ENCODE data around the gene DDX39B.

The DDX39B gene

DNA sequence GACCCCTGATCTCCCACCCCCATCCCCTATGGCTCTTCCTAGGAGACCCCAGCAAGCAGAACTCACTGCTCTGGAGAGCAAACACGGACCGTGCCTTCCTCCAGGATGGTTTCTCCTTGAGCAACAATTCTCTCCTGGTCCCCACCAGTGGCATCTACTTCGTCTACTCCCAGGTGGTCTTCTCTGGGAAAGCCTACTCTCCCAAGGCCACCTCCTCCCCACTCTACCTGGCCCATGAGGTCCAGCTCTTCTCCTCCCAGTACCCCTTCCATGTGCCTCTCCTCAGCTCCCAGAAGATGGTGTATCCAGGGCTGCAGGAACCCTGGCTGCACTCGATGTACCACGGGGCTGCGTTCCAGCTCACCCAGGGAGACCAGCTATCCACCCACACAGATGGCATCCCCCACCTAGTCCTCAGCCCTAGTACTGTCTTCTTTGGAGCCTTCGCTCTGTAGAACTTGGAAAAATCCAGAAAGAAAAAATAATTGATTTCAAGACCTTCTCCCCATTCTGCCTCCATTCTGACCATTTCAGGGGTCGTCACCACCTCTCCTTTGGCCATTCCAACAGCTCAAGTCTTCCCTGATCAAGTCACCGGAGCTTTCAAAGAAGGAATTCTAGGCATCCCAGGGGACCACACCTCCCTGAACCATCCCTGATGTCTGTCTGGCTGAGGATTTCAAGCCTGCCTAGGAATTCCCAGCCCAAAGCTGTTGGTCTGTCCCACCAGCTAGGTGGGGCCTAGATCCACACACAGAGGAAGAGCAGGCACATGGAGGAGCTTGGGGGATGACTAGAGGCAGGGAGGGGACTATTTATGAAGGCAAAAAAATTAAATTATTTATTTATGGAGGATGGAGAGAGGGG is 31.7 kb upstream of the DDX39B start:
- TF ChIP-seq, protein P1, sequence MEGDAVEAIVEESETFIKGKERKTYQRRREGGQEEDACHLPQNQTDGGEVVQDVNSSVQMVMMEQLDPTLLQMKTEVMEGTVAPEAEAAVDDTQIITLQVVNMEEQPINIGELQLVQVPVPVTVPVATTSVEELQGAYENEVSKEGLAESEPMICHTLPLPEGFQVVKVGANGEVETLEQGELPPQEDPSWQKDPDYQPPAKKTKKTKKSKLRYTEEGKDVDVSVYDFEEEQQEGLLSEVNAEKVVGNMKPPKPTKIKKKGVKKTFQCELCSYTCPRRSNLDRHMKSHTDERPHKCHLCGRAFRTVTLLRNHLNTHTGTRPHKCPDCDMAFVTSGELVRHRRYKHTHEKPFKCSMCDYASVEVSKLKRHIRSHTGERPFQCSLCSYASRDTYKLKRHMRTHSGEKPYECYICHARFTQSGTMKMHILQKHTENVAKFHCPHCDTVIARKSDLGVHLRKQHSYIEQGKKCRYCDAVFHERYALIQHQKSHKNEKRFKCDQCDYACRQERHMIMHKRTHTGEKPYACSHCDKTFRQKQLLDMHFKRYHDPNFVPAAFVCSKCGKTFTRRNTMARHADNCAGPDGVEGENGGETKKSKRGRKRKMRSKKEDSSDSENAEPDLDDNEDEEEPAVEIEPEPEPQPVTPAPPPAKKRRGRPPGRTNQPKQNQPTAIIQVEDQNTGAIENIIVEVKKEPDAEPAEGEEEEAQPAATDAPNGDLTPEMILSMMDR (IDR thresholded peaks at IDR 0.05) = no peak

DNA sequence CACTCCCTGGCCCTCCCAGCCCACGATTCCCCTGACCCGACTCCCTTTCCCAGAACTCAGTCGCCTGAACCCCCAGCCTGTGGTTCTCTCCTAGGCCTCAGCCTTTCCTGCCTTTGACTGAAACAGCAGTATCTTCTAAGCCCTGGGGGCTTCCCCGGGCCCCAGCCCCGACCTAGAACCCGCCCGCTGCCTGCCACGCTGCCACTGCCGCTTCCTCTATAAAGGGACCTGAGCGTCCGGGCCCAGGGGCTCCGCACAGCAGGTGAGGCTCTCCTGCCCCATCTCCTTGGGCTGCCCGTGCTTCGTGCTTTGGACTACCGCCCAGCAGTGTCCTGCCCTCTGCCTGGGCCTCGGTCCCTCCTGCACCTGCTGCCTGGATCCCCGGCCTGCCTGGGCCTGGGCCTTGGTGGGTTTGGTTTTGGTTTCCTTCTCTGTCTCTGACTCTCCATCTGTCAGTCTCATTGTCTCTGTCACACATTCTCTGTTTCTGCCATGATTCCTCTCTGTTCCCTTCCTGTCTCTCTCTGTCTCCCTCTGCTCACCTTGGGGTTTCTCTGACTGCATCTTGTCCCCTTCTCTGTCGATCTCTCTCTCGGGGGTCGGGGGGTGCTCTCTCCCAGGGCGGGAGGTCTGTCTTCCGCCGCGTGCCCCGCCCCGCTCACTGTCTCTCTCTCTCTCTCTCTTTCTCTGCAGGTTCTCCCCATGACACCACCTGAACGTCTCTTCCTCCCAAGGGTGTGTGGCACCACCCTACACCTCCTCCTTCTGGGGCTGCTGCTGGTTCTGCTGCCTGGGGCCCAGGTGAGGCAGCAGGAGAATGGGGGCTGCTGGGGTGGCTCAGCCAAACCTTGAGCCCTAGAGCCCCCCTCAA is 30.5 kb upstream of the DDX39B start, which contains the start of gene LTA:
Gene LTA, plus strand, starts transcription at position 249 of the 871 bp plus-strand sequence. Its CDS starts 454 bp downstream, at position 703.
- TF ChIP-seq, protein P1 (IDR thresholded peaks at IDR 0.05) = no peak

DNA sequence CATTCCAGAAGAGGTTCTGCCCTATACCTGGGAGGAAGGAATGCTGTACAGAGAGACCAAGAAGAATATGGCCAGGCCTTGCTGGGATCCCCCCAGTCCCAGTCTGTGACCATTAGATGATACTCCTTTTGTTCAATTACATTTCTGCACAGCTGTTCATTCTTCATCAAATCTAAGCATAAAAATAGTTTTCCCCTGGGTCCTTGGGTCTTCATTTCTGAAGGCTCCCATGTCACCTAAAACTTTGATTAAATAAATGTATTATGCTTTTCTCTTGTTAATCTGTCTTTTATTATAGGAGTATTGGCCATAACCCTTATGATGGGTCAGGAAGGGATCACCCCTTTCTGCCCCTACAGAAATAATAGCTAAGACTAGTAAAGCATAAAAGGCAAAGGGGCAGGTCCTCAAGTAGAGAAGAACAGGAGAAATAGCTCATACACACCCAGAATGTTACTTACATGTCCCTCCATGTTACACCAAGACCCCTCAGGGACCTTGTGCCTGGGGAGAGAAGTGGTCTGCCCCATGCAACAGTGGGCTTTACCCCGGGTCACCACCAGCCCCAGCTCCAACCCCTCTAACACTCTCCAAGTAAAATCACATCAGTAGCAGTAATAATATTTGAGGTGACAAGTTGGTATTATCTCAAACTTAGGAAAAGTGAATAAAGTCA is 28.2 kb upstream of the DDX39B start:
- TF ChIP-seq, protein P1 (IDR thresholded peaks at IDR 0.05) = no peak

DNA sequence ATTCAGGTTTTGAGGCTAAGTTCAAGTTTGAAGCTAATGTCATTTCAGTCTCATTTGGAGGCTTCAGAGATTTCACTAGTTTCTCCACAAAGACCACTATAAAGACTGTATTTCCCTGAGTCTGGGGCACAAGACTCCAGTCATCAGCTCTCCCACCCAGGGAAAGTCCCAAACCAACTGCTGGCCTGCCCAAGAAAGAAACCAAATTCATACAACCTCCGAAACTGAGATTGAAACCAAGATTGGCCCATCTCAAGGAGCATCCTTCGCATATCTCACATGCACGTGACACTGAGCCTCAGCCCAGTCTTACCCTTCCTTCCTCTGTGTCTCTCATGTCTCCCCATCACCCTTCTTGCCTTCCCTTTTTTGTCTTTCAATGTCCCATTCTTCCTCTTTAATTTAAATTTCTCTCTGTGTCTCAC is 26.7 kb upstream of the DDX39B start:
- TF ChIP-seq, protein P1 (IDR thresholded peaks at IDR 0.05) = no peak

DNA sequence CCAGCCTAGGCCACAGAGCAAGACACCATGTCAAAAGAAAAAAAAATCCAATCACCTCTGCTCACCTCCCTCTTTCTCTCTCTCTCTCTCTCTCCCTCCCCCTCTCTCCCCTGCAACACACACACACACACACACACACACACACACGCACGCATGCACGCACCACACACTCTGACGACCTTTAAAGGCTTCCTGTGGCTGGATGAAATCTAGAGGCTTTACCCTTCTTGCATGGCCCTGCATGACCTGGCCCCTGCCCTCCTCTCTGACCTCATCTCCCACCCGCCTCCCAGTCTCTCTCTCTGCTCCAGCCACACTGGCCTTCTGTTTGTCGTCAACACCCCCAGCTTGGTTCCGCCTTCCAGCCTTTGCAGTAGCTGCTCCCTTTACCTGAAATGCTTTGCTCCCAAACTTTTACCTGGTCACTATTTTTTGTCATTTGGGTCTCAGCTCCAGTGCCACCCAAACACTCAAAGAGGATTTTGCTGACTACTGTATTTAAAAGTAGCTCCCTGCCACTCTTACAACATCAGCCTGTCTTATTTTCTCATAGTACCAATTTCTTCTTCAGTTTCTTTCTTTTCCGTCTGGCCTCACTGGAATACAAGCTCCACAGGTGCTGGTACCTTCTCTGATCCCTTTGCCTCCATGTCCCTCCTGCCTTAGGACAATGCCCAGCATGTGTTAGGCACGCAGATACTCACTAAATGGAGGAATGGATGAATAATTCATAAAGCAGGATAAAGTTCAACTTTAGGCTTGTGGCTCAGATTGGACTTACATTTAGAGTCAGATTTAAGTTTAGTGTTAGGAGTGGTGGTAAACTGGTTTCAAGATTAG is 25.9 kb upstream of the DDX39B start:
- TF ChIP-seq, protein P1 (IDR thresholded peaks at IDR 0.05) = no peak

DNA sequence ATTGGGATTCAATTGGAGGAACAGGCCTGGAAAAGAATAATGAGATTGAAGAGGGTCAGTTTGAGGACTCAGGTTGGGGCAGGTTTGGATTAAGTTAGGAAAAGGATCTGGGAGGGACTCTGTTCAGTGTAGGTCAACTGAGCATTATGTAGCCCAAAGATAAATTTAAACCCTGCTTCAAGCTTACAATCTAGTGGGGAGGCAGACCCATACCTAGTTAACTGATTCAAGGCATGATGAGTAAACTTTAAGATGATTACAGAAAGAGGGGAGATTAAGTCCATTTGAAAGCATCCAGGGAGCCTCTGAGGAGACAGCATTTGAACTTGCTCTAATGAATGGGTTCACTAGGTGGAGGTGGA is 18.9 kb upstream of the DDX39B start:
- TF ChIP-seq, protein P1 (IDR thresholded peaks at IDR 0.05) = no peak
